Gastroesophageal sphincter (tissue), 4 donors: Measurements from ENCODE around the gene PIGR. TPM values are rescaled to one million over a fixed set of nuclear protein-coding genes. Genes with fewer than 3 reads are reported as not detected.

Experiments used
- ATAC-seq: fragments of 150-250 bp; one replicate; pipeline ENCODE4 v1.9.1; 2016; ENCODE audit warnings: mild to moderate bottlenecking, moderate library complexity
- H3K27ac ChIP-seq, 4 donors: fragments of 200-600 bp; sonication (generic) in 3 of 4; 1 replicate in 3 of 4; 2 replicates in 1 of 4; pipeline ENCODE4 v1.5.1; 2016 to 2019
- H3K27me3 ChIP-seq: fragments of 200-600 bp; sonication (generic); one replicate; pipeline ENCODE4 v1.5.1; 2019
- H3K36me3 ChIP-seq, 2 donors: fragments of 200-600 bp; sonication (generic); one replicate each; pipeline ENCODE4 v1.5.1; 2019; ENCODE audit warnings: control low read depth in 1 of 2
- H3K4me1 ChIP-seq, 3 donors: fragments of 200-600 bp; sonication (generic); 1 replicate in 2 of 3; 2 replicates in 1 of 3; pipeline ENCODE4 v1.5.1; 2016 to 2019; ENCODE audit warnings: control low read depth in 2 of 3
- H3K4me3 ChIP-seq, 2 donors: fragments of 200-600 bp; sonication (generic); one replicate each; pipeline ENCODE4 v1.5.1; 2019; ENCODE audit warnings: mild to moderate bottlenecking in 1 of 2, moderate library complexity in 1 of 2
- H3K9me3 ChIP-seq, 3 donors: fragments of 200-600 bp; sonication (generic); one replicate each; pipeline ENCODE4 v1.5.1; 2017 to 2019; ENCODE audit warnings: control low read depth in 2 of 3
- EP300 ChIP-seq: sonication (generic); formaldehyde crosslinking; IDR thresholded peaks from one replicate; pipeline ENCODE4 v1.6.1; 2017; ENCODE audit warnings: antibody characterized with exemption, mild to moderate bottlenecking
- POLR2A ChIP-seq, 2 donors: fragments of 450-650 bp; IDR thresholded peaks; one replicate each; pipeline ENCODE4 v1.6.1; 2017; ENCODE audit warnings: antibody characterized with exemption in 2 of 2, mild to moderate bottlenecking in 2 of 2, moderate library complexity in 1 of 2
- POLR2AphosphoS5 ChIP-seq: sonication (generic); formaldehyde crosslinking; IDR thresholded peaks from one replicate; pipeline ENCODE4 v1.6.1; 2017; ENCODE audit warnings: antibody characterized with exemption
- WGBS, 2 donors: methylation state at CpG; one replicate each; pipeline ENCODE4 v1.1.5; 2018; ENCODE audit warnings: low coverage in 1 of 2; 5-methylcytosine and 5-hydroxymethylcytosine counted together
- total RNA-seq, 4 donors: library from RNA; depleted of rRNA; stranded (reverse); fragments of >200 nt; gene quantifications; one replicate each; pipeline ENCODE4 v1.1.0, GENCODE V29; 2016
- TF ChIP-seq, protein P1 (sequence below), 4 experiments: fragments of 200-600 bp in 2 of 4; fragments of 450-650 bp in 2 of 4; sonication (generic) in 1 of 4; IDR thresholded peaks; one replicate each; pipeline ENCODE4 v1.5.1; 2017 to 2019; ENCODE audit warnings: antibody characterized with exemption in 4 of 4, mild to moderate bottlenecking in 2 of 4, moderate library complexity in 2 of 4

Gene PIGR
- total RNA-seq, 4 donors from 2014 or later = 0.16 to 256 (median 0.35) TPM

DNA sequence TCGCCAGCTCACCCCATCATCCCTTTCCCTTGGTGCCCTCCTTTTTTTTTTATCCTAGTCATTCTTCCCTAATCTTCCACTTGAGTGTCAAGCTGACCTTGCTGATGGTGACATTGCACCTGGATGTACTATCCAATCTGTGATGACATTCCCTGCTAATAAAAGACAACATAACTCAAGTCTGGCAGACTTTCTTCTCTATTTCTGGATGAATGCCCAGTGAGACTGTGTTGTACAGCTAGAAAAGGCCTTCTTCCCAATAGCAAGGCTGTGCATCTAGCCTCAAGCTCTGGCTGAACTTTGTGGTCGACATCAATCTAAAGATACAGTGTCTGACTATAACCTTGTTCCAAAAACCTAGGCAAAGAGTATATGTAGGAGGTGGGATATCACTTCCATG, 42.6 kb downstream of the PIGR start:
- 75 to 89% methylated on average over 1 to 2 of the region's 2 CpGs for WGBS, 2 donors
- TF ChIP-seq, protein P1, sequence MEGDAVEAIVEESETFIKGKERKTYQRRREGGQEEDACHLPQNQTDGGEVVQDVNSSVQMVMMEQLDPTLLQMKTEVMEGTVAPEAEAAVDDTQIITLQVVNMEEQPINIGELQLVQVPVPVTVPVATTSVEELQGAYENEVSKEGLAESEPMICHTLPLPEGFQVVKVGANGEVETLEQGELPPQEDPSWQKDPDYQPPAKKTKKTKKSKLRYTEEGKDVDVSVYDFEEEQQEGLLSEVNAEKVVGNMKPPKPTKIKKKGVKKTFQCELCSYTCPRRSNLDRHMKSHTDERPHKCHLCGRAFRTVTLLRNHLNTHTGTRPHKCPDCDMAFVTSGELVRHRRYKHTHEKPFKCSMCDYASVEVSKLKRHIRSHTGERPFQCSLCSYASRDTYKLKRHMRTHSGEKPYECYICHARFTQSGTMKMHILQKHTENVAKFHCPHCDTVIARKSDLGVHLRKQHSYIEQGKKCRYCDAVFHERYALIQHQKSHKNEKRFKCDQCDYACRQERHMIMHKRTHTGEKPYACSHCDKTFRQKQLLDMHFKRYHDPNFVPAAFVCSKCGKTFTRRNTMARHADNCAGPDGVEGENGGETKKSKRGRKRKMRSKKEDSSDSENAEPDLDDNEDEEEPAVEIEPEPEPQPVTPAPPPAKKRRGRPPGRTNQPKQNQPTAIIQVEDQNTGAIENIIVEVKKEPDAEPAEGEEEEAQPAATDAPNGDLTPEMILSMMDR (IDR thresholded peaks at IDR 0.05) = no peak
- TF ChIP-seq POLR2AphosphoS5 (no peak), EP300 (no peak), POLR2A (IDR thresholded peaks at IDR 0.05) (no peak)
- Histone ChIP-seq H3K4me1 (peaks cover 0 to 1% (median 0%) of the 10 kb centered on the region in 3 donors), H3K27ac (no peak overlapping the region), H3K4me3 (no peak overlapping the region), H3K36me3 (no peaks in the 10 kb centered on the region), H3K9me3 (no peaks in the 10 kb centered on the region), H3K27me3 (peaks cover 17% of the 10 kb centered on the region)
- no peak for ATAC-seq

DNA sequence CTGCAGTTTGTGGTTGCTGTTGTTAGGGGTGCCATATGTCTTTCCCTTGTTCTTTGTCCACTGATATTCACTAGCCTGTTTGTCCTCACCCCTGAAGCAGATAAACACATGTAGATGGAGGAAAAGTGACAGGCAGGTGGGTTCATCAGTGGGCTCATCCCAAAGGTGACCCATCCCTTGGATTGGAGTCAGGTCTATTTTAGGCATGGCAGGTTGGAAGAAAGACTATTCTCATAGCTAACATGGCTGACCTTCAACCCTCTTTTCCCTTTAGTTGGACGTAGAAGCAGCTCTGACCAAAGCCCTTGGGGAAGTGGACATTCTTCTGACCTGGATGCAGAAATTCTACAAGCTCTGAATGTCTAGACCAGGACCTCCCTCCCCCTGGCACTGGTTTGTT, 43.6 kb downstream of the PIGR start:
- TF ChIP-seq, protein P1 (IDR thresholded peaks at IDR 0.05) = no peak
- TF ChIP-seq POLR2A (IDR thresholded peaks at IDR 0.05) = no peak
- TF ChIP-seq POLR2AphosphoS5 = no peak
- no peak for TF ChIP-seq EP300
- H3K9me3 ChIP-seq = no peaks in the 10 kb centered on the region

DNA sequence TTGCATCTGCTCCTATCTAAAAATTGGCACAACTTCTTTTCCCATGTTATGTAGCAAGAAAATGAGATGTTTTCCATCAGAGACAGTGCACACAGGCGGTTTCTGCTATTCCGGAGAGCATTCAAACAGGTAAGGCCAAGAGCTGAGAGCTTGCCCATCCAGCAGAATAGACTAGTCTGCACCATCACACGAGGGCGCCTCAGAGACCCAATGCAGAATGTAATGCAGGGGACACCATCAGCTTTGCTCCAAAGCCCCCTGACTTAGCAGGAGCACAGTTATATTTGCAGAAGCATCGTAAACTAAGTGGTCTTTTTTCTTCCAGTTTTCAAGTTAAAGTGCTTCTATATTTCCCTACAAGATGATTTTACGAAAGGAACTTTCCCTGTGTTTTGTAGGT, 44.3 kb downstream of the PIGR start:
- peaks cover 16% of the 10 kb centered on the region for H3K27me3 ChIP-seq
- no peak overlapping the region for H3K27ac ChIP-seq
- H3K36me3 ChIP-seq = no peaks in the 10 kb centered on the region
- no peaks in the 10 kb centered on the region for H3K4me1 ChIP-seq
- 89 to 100% methylated on average over 1 to 6 of the region's 6 CpGs for WGBS, 2 donors
- no peak overlapping the region for H3K4me3 ChIP-seq
- no peaks in the 10 kb centered on the region for H3K9me3 ChIP-seq
- TF ChIP-seq POLR2AphosphoS5 = no peak
- TF ChIP-seq, protein P1 (IDR thresholded peaks at IDR 0.05) = no peak
- no peak for TF ChIP-seq POLR2A (IDR thresholded peaks at IDR 0.05)
- no peak for TF ChIP-seq EP300
- no peak for ATAC-seq

More for the DNA sequence above, 43.6 kb downstream of the PIGR start:
- Histone ChIP-seq H3K4me1 (no peaks in the 10 kb centered on the region), H3K36me3 (no peaks in the 10 kb centered on the region), H3K4me3 (no peak overlapping the region), H3K27me3 (peaks cover 10% of the 10 kb centered on the region), H3K27ac (no peak overlapping the region)
- WGBS, 2 donors = 63 to 70% methylated on average over 1 of the region's 1 CpG
- ATAC-seq = no peak

DNA sequence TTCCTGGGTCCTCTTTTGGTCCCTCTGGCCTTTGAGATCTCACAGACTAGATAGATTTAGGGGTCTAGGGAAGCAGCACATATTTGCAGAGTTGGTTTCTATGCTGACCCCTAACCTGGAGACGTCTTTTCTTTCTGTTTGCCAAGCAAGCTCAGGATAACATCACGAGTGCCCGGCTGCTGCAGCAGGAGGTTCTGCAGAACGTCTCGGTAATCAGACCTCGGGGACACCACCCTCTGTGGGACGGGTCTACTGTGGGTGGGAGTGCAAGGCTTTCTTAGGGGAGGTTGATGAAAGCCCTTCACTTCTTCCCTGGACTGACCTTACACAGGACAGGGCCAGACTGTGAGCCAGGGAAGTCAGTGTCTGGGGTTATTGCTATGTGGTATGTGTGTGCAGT, 46.1 kb downstream of the PIGR start:
- TF ChIP-seq EP300 = no peak
- TF ChIP-seq, protein P1 (IDR thresholded peaks at IDR 0.05) = no peak
- TF ChIP-seq POLR2AphosphoS5 = no peak
- TF ChIP-seq POLR2A (IDR thresholded peaks at IDR 0.05) = no peak
- H3K27ac ChIP-seq = no peak overlapping the region
- H3K4me1 ChIP-seq = no peaks in the 10 kb centered on the region
- WGBS, 2 donors = 63 to 82% methylated on average over 3 to 7 of the region's 7 CpGs
- ATAC-seq = no peak
- peaks cover 28% of the 10 kb centered on the region for H3K27me3 ChIP-seq
- no peak overlapping the region for H3K4me3 ChIP-seq
- H3K9me3 ChIP-seq = no peaks in the 10 kb centered on the region
- no peaks in the 10 kb centered on the region for H3K36me3 ChIP-seq

DNA sequence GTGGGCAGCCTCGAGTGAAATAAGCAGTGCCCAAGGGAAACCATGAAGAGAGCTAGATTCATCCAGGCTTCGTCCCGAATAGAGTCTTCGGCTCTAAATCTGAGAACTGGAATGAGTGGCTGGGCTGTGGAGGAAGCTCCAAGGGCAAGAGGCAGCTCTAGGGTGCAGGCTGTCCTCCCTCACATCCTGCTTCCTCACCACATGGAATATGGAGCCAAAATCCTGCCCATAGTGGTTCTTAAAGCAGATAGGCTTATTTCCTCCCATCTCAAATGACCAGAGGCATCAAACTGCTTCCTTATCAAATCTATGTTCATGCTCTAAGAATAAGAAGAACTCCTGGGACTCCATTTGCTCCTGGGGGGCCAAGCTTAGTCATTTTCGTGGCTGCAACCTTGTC, 46.5 kb downstream of the PIGR start:
- H3K36me3 ChIP-seq = no peaks in the 10 kb centered on the region
- no peaks in the 10 kb centered on the region for H3K4me1 ChIP-seq
- no peak overlapping the region for H3K4me3 ChIP-seq
- peaks cover 31% of the 10 kb centered on the region for H3K27me3 ChIP-seq
- H3K27ac ChIP-seq = no peak overlapping the region
- H3K9me3 ChIP-seq = no peaks in the 10 kb centered on the region
- no peak for TF ChIP-seq EP300
- no peak for TF ChIP-seq POLR2AphosphoS5
- no peak for TF ChIP-seq POLR2A (IDR thresholded peaks at IDR 0.05)
- TF ChIP-seq, protein P1 (IDR thresholded peaks at IDR 0.05) = no peak
- 65 to 100% methylated on average over 2 to 5 of the region's 5 CpGs for WGBS, 2 donors
- ATAC-seq = no peak
